OCI-LY1 (cell line): ENCODE data around the gene PSME4.

ENCODE experiments used
- H2AFZ ChIP-seq: fragments of 200-600 bp; sonication (generic), shearing (Covaris generic); 2 replicates; pipeline ENCODE4 v1.6.0; 2014; ENCODE audit warnings: antibody characterized with exemption, mild to moderate bottlenecking, low read length
- H3F3A ChIP-seq: fragments of 200-600 bp; sonication (generic), shearing (Covaris generic); 2 replicates; pipeline ENCODE4 v1.6.0; 2014; ENCODE audit warnings: mild to moderate bottlenecking, antibody characterized with exemption, low read length, moderate library complexity; ENCODE audit not compliant: insufficient read depth
- H3K27ac ChIP-seq: fragments of 200-600 bp; sonication (generic); 2 replicates; pipeline ENCODE4 v1.5.1; 2014; ENCODE audit warnings: low read length, mixed run types, mild to moderate bottlenecking, low read depth; ENCODE audit not compliant: poor library complexity, severe bottlenecking
- H3K27me3 ChIP-seq: fragments of 200-600 bp; sonication (generic); 2 replicates; pipeline ENCODE4 v1.6.0; 2014; ENCODE audit warnings: antibody characterized with exemption, mild to moderate bottlenecking, low read length, moderate library complexity; ENCODE audit not compliant: insufficient read depth
- H3K36me3 ChIP-seq: fragments of 200-600 bp; sonication (generic); 2 replicates; pipeline ENCODE4 v1.6.1; 2014; ENCODE audit warnings: mild to moderate bottlenecking, antibody characterized with exemption, low read length, moderate library complexity, mixed read lengths; ENCODE audit not compliant: insufficient read depth
- H3K4me1 ChIP-seq: fragments of 200-600 bp; sonication (generic); 2 replicates; pipeline ENCODE4 v1.5.1; 2014; ENCODE audit warnings: mild to moderate bottlenecking, low read length, moderate library complexity; ENCODE audit not compliant: insufficient read depth, severe bottlenecking
- H3K4me2 ChIP-seq: fragments of 200-600 bp; sonication (generic), shearing (Covaris generic); 2 replicates; pipeline ENCODE4 v1.6.1; 2014; ENCODE audit warnings: low read length
- H3K4me3 ChIP-seq: fragments of 200-600 bp; sonication (generic); 2 replicates; pipeline ENCODE4 v1.5.1; 2014; ENCODE audit warnings: low read length, low read depth, mild to moderate bottlenecking, mixed read lengths; ENCODE audit not compliant: poor library complexity, severe bottlenecking
- H3K79me2 ChIP-seq: fragments of 200-600 bp; shearing (Covaris generic); 2 replicates; pipeline ENCODE4 v1.6.1; 2016; ENCODE audit warnings: mixed run types, low read length, mixed read lengths; ENCODE audit not compliant: insufficient read depth
- H3K9ac ChIP-seq: fragments of 200-600 bp; sonication (generic), shearing (Covaris generic); 2 replicates; pipeline ENCODE4 v1.6.1; 2014; ENCODE audit warnings: mild to moderate bottlenecking, low read length, mixed read lengths
- H3K9me2 ChIP-seq: fragments of 200-600 bp; sonication (generic), shearing (Covaris generic); 2 replicates; pipeline ENCODE4 v1.6.1; 2014; ENCODE audit warnings: low read depth, mild to moderate bottlenecking, low read length, mixed read lengths
- H3K9me3 ChIP-seq: fragments of 200-600 bp; shearing (Covaris generic); 2 replicates; pipeline ENCODE4 v1.6.1; 2014; ENCODE audit warnings: low read length, mixed read lengths
- H4K20me1 ChIP-seq: fragments of 200-600 bp; sonication (generic), shearing (Covaris generic); 2 replicates; pipeline ENCODE4 v1.6.0; 2016; ENCODE audit warnings: mild to moderate bottlenecking, low read length; ENCODE audit not compliant: insufficient read depth
- EZH2 ChIP-seq: fragments of 200-600 bp; sonication (generic), shearing (Covaris generic); IDR thresholded peaks from 2 replicates; pipeline ENCODE4 v1.8.0; 2017; ENCODE audit warnings: borderline replicate concordance, mixed run types, mild to moderate bottlenecking, antibody characterized with exemption, low read length, moderate library complexity, mixed read lengths
- TF ChIP-seq, protein P1 (sequence below): fragments of 200-600 bp; sonication (generic), shearing (Covaris generic); IDR thresholded peaks from 2 replicates; pipeline ENCODE4 v1.5.1; 2017; ENCODE audit warnings: mild to moderate bottlenecking, antibody characterized with exemption, low read length, moderate library complexity, mixed read lengths

PSME4 gene

DNA sequence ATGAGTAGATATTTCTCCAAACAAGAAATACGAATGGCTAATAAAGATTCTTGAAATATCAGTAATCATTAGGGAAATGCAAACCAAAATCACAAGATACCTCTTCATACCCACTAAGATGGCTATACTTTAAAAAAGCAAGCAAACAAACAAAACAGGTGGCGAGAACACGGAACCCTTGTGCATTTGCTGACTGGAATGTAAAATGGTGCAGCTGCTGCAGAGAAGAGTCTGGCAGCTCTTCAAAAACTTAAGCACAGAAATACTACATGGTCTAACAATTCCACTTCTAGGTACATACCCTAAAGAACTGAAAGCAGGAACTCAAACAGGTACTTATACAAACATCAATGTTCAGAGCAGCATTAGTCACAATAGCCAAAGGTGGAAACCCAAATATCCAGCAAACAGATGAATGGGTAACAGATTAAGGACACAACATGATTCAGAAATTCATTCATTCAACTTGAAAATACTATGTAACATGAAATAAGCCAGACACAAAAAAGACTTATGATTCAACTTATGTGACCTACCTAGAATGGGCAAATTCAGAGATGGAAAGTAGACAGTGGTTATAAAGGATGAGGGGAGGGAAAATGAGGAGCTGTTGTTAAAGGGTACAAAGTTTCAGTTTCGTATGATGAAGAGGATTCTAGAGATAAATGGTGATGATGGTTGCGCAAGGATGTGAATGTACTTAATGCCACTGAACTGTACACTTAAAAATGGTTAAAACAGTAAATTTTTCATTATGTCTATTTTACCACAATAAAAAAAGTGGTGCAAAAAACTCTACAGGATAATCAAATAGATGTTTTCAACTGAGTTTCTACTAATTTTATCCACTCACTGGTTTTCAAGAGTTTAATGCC, 84.2 kb downstream of the PSME4 start:
- peaks cover 95% of the 10 kb centered on the region for H3K36me3 ChIP-seq
- H3K4me1 ChIP-seq: no peaks in the 10 kb centered on the region
- no peak overlapping the region for H3K9ac ChIP-seq
- H3K27me3 ChIP-seq: no peaks in the 10 kb centered on the region
- no peak overlapping the region for H3K4me3 ChIP-seq
- no peaks in the 10 kb centered on the region for H4K20me1 ChIP-seq
- no peak overlapping the region for H2AFZ ChIP-seq
- no peak overlapping the region for H3K4me2 ChIP-seq
- no peaks in the 10 kb centered on the region for H3K79me2 ChIP-seq
- no peaks in the 10 kb centered on the region for H3F3A ChIP-seq
- H3K9me2 ChIP-seq: no peaks in the 10 kb centered on the region
- no peak overlapping the region for H3K27ac ChIP-seq
- no peaks in the 10 kb centered on the region for H3K9me3 ChIP-seq
- TF ChIP-seq, protein P1, sequence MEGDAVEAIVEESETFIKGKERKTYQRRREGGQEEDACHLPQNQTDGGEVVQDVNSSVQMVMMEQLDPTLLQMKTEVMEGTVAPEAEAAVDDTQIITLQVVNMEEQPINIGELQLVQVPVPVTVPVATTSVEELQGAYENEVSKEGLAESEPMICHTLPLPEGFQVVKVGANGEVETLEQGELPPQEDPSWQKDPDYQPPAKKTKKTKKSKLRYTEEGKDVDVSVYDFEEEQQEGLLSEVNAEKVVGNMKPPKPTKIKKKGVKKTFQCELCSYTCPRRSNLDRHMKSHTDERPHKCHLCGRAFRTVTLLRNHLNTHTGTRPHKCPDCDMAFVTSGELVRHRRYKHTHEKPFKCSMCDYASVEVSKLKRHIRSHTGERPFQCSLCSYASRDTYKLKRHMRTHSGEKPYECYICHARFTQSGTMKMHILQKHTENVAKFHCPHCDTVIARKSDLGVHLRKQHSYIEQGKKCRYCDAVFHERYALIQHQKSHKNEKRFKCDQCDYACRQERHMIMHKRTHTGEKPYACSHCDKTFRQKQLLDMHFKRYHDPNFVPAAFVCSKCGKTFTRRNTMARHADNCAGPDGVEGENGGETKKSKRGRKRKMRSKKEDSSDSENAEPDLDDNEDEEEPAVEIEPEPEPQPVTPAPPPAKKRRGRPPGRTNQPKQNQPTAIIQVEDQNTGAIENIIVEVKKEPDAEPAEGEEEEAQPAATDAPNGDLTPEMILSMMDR: no peak
- TF ChIP-seq EZH2: no peak

DNA sequence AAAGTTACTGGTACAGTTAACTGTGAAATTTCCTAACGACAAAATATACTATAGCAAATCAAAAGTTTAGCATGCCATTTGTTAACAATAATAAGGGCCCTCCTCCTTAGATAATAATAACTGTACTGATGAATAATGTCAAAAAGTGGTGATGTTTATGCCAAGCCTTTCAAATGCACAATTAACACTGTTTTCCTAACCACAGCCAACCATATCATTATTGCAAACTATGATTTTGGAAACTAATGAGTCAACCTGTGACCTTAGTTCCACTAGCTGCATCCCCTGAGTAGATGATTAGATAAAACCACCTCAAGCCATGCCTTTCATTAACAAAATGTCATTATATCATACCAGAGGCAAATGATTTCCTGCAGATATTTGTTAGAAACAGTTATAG, 85.9 kb downstream of the PSME4 start:
- no peak for TF ChIP-seq EZH2
- TF ChIP-seq, protein P1: no peak
- no peaks in the 10 kb centered on the region for H3K79me2 ChIP-seq
- H3K9ac ChIP-seq: no peak overlapping the region
- no peaks in the 10 kb centered on the region for H3K4me1 ChIP-seq
- no peaks in the 10 kb centered on the region for H3K27me3 ChIP-seq
- no peak overlapping the region for H3K4me2 ChIP-seq
- peaks cover 95% of the 10 kb centered on the region for H3K36me3 ChIP-seq
- H3F3A ChIP-seq: no peaks in the 10 kb centered on the region
- no peaks in the 10 kb centered on the region for H4K20me1 ChIP-seq
- no peaks in the 10 kb centered on the region for H3K9me2 ChIP-seq
- H2AFZ ChIP-seq: no peak overlapping the region
- no peaks in the 10 kb centered on the region for H3K9me3 ChIP-seq
- H3K4me3 ChIP-seq: no peak overlapping the region
- H3K27ac ChIP-seq: no peak overlapping the region

DNA sequence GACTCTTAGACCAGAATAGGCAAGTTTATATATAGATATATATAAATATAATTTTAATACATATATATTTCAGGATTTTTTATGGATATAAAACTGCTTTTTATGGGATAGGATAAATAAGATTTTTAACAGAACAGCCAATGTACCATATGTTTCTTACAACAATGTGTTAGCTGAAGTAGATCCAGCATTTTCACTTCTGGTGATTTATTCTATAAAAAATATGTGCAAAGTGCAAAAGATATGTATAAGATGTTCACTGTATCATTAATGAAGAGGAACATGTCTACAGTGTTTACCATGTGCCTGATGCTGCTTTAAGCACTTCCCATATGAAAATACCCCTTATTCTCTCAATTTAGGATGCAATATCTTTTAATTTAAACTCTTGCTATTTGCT, 88.8 kb downstream of the PSME4 start:
- Histone ChIP-seq H3K9me3 (no peaks in the 10 kb centered on the region), H3K9ac (no peak overlapping the region), H3K36me3 (peaks cover 93% of the 10 kb centered on the region), H3K9me2 (no peaks in the 10 kb centered on the region), H3K4me3 (no peak overlapping the region), H2AFZ (no peak overlapping the region), H3K4me2 (no peak overlapping the region), H3F3A (no peaks in the 10 kb centered on the region), H4K20me1 (no peaks in the 10 kb centered on the region), H3K27ac (no peak overlapping the region), H3K27me3 (no peaks in the 10 kb centered on the region), H3K4me1 (no peaks in the 10 kb centered on the region), H3K79me2 (no peaks in the 10 kb centered on the region)
- TF ChIP-seq, protein P1: no peak
- TF ChIP-seq EZH2: no peak
